ENCODE results near the gene TBC1D23.

GRCh38 chr3:100324044-100324443 is 63.3 kb downstream of the TBC1D23 start:
- TF ChIP-seq CTCF (IDR thresholded peaks at IDR 0.05 in 8 of 11, conservative IDR thresholded peaks at IDR 0.05 in 3 of 11) (no peak), POLR2AphosphoS5 (IDR thresholded peaks at IDR 0.05) (no peak), POLR2A (IDR thresholded peaks at IDR 0.05) (no peak)
